ENCODE measurements around the gene AFF1. TPM values are rescaled to one million over a fixed set of nuclear protein-coding genes. Genes with fewer than 3 reads are reported as not detected.

Gene AFF1
- total RNA-seq, 1 experiment from 2014 or later = 23.9 TPM

DNA sequence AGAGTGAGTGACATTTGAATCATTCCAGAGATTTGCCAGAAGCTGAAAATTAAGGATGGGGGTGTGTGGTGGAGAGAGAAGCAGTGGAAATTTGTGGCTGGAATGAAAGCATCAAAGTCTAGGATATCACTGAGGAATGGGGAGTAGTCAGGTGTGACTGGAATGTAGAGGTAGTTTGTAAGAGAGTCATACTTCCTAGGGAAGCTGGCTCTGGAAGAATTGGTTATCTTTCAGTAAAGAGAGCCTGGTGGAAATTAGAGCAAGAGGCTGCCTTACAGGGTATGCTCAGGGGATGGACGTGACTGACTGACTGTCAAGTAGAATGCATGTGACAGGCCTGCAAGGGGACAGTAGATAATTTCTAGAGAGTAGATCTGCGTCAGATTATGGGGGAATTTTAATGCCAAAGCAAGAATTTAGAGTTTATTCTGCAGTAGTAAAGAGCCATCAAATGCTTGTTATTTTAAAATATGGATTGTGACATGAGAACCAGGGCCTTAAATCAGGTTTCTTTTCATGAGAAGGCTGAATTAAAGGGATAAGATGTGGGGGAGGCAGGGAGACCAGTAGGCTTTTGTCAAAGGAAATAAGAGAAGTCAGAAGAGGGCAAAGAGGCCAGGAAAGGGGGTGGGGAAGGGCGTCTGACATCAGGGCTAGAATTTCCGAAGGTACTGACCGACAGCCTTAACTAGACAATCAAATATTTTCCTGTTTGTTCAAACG is 109.9 kb downstream of the AFF1 start:
- CTCF ChIA-PET = no interaction called here
- intact Hi-C loops (cut with micrococcal nuclease; ENCODE audit: unreplicated experiment) = no loop called here
- no TSS peak for BruUV-seq (replicated peaks)

DNA sequence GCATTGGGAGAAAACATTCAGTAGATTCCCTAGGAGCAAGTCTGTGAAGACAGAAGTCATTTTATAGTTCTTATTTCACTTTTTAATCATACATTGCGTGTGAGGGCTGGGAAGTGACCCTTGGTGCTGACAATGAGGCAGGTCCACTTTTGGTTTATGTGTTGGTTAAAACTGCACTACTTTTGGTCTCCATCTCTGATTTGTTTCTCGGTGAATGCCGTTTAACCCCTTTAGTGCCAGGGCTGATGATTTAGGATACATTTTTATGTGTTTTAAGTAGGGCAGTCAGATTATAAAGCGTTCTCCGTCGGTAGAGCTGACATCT is 110.4 kb downstream of the AFF1 start:
- no peak overlapping the region for H3K4me3 ChIP-seq (ENCODE audit: low read depth in 2 of 2, low read length in 2 of 2)
- no peaks in the 10 kb centered on the region; the same call in 1 of the 2 replicates for H3K4me1 ChIP-seq (ENCODE audit: control insufficient read depth, insufficient read depth, low read length)
- H3K36me3 ChIP-seq (ENCODE audit: control insufficient read depth, insufficient read depth, low read length) = no peaks in the 10 kb centered on the region; the same call in 1 of the 2 replicates
- CTCF ChIA-PET = no interaction called here
- no peak overlapping the region for H3K27ac ChIP-seq (ENCODE audit: low read length)
- H3K9me3 ChIP-seq (ENCODE audit: control insufficient read depth, insufficient read depth, low read depth, low read length) = no peaks in the 10 kb centered on the region
- ATAC-seq (no peak), DNase-seq (ENCODE audit: low read depth, low spot score) (no peak)
- TF ChIP-seq POLR2AphosphoS5 (IDR thresholded peaks at IDR 0.05; ENCODE audit: low read depth, low read length) (no peak), TCF7L2 (IDR thresholded peaks at IDR 0.05; ENCODE audit: low read depth, low read length) (no peak)
- TF ChIP-seq, protein P1, sequence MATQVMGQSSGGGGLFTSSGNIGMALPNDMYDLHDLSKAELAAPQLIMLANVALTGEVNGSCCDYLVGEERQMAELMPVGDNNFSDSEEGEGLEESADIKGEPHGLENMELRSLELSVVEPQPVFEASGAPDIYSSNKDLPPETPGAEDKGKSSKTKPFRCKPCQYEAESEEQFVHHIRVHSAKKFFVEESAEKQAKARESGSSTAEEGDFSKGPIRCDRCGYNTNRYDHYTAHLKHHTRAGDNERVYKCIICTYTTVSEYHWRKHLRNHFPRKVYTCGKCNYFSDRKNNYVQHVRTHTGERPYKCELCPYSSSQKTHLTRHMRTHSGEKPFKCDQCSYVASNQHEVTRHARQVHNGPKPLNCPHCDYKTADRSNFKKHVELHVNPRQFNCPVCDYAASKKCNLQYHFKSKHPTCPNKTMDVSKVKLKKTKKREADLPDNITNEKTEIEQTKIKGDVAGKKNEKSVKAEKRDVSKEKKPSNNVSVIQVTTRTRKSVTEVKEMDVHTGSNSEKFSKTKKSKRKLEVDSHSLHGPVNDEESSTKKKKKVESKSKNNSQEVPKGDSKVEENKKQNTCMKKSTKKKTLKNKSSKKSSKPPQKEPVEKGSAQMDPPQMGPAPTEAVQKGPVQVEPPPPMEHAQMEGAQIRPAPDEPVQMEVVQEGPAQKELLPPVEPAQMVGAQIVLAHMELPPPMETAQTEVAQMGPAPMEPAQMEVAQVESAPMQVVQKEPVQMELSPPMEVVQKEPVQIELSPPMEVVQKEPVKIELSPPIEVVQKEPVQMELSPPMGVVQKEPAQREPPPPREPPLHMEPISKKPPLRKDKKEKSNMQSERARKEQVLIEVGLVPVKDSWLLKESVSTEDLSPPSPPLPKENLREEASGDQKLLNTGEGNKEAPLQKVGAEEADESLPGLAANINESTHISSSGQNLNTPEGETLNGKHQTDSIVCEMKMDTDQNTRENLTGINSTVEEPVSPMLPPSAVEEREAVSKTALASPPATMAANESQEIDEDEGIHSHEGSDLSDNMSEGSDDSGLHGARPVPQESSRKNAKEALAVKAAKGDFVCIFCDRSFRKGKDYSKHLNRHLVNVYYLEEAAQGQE (IDR thresholded peaks at IDR 0.05; ENCODE audit: insufficient read depth in 1 of 2, low read depth in 2 of 2, low read length in 1 of 2) = no peak
- no TSS peak for BruUV-seq (replicated peaks)
- no peaks in the 10 kb centered on the region for H3K27me3 ChIP-seq (ENCODE audit: control insufficient read depth, insufficient read depth, low read length)
- intact Hi-C loops (cut with micrococcal nuclease; ENCODE audit: unreplicated experiment) (no loop called here), in situ Hi-C loops (cut with HindIII; ENCODE audit: low pct_unique_long_range_greater_than_20kb, low sequenced_read_pairs) (no loop called here)
- POLR2A ChIA-PET = no interaction called here

More for the DNA sequence above, 109.9 kb downstream of the AFF1 start:
- POLR2A ChIA-PET = no interaction called here
- Histone ChIP-seq H3K27ac (ENCODE audit: low read length) (no peak overlapping the region), H3K27me3 (ENCODE audit: control insufficient read depth, insufficient read depth, low read length) (no peaks in the 10 kb centered on the region), H3K36me3 (ENCODE audit: control insufficient read depth, insufficient read depth, low read length) (no peaks in the 10 kb centered on the region), H3K9me3 (ENCODE audit: control insufficient read depth, insufficient read depth, low read depth, low read length) (no peaks in the 10 kb centered on the region), H3K4me1 (ENCODE audit: control insufficient read depth, insufficient read depth, low read length) (no peaks in the 10 kb centered on the region; the same call in 1 of the 2 replicates), H3K4me3 (ENCODE audit: low read depth in 2 of 2, low read length in 2 of 2) (no peak overlapping the region)
- in situ Hi-C loops (cut with HindIII; ENCODE audit: low pct_unique_long_range_greater_than_20kb, low sequenced_read_pairs) = no loop called here
- ATAC-seq (no peak), DNase-seq (ENCODE audit: low read depth, low spot score) (no peak)
- TF ChIP-seq, protein P1 (IDR thresholded peaks at IDR 0.05; ENCODE audit: insufficient read depth in 1 of 2, low read depth in 2 of 2, low read length in 1 of 2) = no peak
- TF ChIP-seq, protein P2, sequence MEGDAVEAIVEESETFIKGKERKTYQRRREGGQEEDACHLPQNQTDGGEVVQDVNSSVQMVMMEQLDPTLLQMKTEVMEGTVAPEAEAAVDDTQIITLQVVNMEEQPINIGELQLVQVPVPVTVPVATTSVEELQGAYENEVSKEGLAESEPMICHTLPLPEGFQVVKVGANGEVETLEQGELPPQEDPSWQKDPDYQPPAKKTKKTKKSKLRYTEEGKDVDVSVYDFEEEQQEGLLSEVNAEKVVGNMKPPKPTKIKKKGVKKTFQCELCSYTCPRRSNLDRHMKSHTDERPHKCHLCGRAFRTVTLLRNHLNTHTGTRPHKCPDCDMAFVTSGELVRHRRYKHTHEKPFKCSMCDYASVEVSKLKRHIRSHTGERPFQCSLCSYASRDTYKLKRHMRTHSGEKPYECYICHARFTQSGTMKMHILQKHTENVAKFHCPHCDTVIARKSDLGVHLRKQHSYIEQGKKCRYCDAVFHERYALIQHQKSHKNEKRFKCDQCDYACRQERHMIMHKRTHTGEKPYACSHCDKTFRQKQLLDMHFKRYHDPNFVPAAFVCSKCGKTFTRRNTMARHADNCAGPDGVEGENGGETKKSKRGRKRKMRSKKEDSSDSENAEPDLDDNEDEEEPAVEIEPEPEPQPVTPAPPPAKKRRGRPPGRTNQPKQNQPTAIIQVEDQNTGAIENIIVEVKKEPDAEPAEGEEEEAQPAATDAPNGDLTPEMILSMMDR (IDR thresholded peaks at IDR 0.05) = no peak
- TF ChIP-seq SIN3A (IDR thresholded peaks at IDR 0.05; ENCODE audit: borderline replicate concordance, insufficient read depth, low read depth, low read length) (no peak), POLR2AphosphoS5 (IDR thresholded peaks at IDR 0.05; ENCODE audit: low read depth, low read length) (no peak), TCF7L2 (IDR thresholded peaks at IDR 0.05; ENCODE audit: low read depth, low read length) (no peak)

Measured in Panc1 (cell line).